Measurements from ENCODE around the gene PHKB.

- TF ChIP-seq CTCF (IDR thresholded peaks at IDR 0.05) = no peak
- no peak for TF ChIP-seq POLR2A (IDR thresholded peaks at IDR 0.05)
Observed at GRCh38 chr16:47486856-47487255, 25.7 kb downstream of the PHKB start.

Measured in lower leg skin (tissue), 3 donors.